GM08714 (cell line): ENCODE measurements around the gene PDE4D.

Experiments
- H3K4me3 ChIP-seq: fragments of 200-500 bp; sonication (Bioruptor generic); 2 replicates; pipeline ENCODE4 v1.5.1; 2014; ENCODE audit warnings: mild to moderate bottlenecking, low read length, inconsistent platforms
- ZNF274 ChIP-seq: IDR thresholded peaks from 2 replicates; pipeline ENCODE4 v1.6.1; 2012; ENCODE audit warnings: mild to moderate bottlenecking, low read depth, low read length

PDE4D gene

GRCh38 chr5:59260973-59261372 is 632.6 kb downstream of the PDE4D start:
- no peak for TF ChIP-seq ZNF274
- H3K4me3 ChIP-seq: no peak overlapping the region

- no peak overlapping the region for H3K4me3 ChIP-seq
- no peak for TF ChIP-seq ZNF274
Measured at GRCh38 chr5:59260200-59260599, 633.3 kb downstream of the PDE4D start.

- TF ChIP-seq ZNF274: no peak
Measured at GRCh38 chr5:59259237-59259636, 634.3 kb downstream of the PDE4D start.

GRCh38 chr5:59257488-59258400 is 635.8 kb downstream of the PDE4D start:
- TF ChIP-seq ZNF274: no peak
- no peak overlapping the region for H3K4me3 ChIP-seq

More at GRCh38 chr5:59259237-59259636, 634.3 kb downstream of the PDE4D start:
- H3K4me3 ChIP-seq: no peak overlapping the region

GRCh38 chr5:59256331-59256730 is 637.2 kb downstream of the PDE4D start:
- TF ChIP-seq ZNF274: no peak
- H3K4me3 ChIP-seq: no peak overlapping the region

- H3K4me3 ChIP-seq: no peak overlapping the region
- TF ChIP-seq ZNF274: no peak
Measured at GRCh38 chr5:59254055-59254687, 639.4 kb downstream of the PDE4D start.

- TF ChIP-seq ZNF274: no peak
Measured at GRCh38 chr5:59253625-59254024, 639.9 kb downstream of the PDE4D start.

GRCh38 chr5:59251627-59252026 is 641.9 kb downstream of the PDE4D start:
- no peak for TF ChIP-seq ZNF274
- no peak overlapping the region for H3K4me3 ChIP-seq

More at GRCh38 chr5:59253625-59254024, 639.9 kb downstream of the PDE4D start:
- H3K4me3 ChIP-seq: no peak overlapping the region

GRCh38 chr5:59249726-59250125 is 643.8 kb downstream of the PDE4D start:
- no peak for TF ChIP-seq ZNF274
- no peak overlapping the region for H3K4me3 ChIP-seq

GRCh38 chr5:59249160-59249559 is 644.4 kb downstream of the PDE4D start:
- H3K4me3 ChIP-seq: no peak overlapping the region

GRCh38 chr5:59246882-59247281 is 646.6 kb downstream of the PDE4D start:
- H3K4me3 ChIP-seq: no peak overlapping the region
- no peak for TF ChIP-seq ZNF274

More at GRCh38 chr5:59249160-59249559, 644.4 kb downstream of the PDE4D start:
- TF ChIP-seq ZNF274: no peak

- TF ChIP-seq ZNF274: no peak
- H3K4me3 ChIP-seq: no peak overlapping the region
Measured at GRCh38 chr5:59246145-59246869, 647.2 kb downstream of the PDE4D start.

- no peak overlapping the region for H3K4me3 ChIP-seq
- no peak for TF ChIP-seq ZNF274
Measured at GRCh38 chr5:59245198-59245597, 648.3 kb downstream of the PDE4D start.

GRCh38 chr5:59241552-59241951 is 652.0 kb downstream of the PDE4D start:
- no peak for TF ChIP-seq ZNF274
- H3K4me3 ChIP-seq: no peak overlapping the region

- no peak for TF ChIP-seq ZNF274
- no peak overlapping the region for H3K4me3 ChIP-seq
Measured at GRCh38 chr5:59241119-59241518, 652.4 kb downstream of the PDE4D start.
